HCT116 (cell line): ENCODE results near the gene HK1. TPM values are rescaled to one million over a fixed set of nuclear protein-coding genes. Genes with fewer than 3 reads are reported as not detected.

Experiments
- ATAC-seq: fragments of 200-7000 bp; cut with Tn5 transposase; 2 replicates; pipeline ENCODE4 v1.9.1; 2020; ENCODE audit warnings: mild to moderate bottlenecking, moderate library complexity
- BruUV-seq: library from RNA; stranded (reverse); fragments of 400-500 nt; replicated peaks from 2 replicates; lab custom pipeline; 2021; lab: Mats Ljungman, UMichigan
- CTCF ChIA-PET: fragments of 300-600 bp; sonication (Branson Sonifier 250); formaldehyde crosslinking; loops from one replicate; lab custom pipeline; 2021; ENCODE audit warnings: antibody characterized with exemption; lab: Charles Lee
- POLR2A ChIA-PET: fragments of 300-600, 350-600 bp; sonication (Branson Sonifier 250); formaldehyde crosslinking; loops from one replicate; lab custom pipeline; 2021; ENCODE audit warnings: antibody characterized with exemption; lab: Charles Lee
- RAD21 ChIA-PET, 2 experiments: fragments of 300-600 bp; sonication (Branson Sonifier 250); formaldehyde crosslinking; loops; one replicate each; lab custom pipeline; 2023; ENCODE audit warnings: low total read pairs in 2 of 2; ENCODE audit not compliant: uncharacterized antibody in 2 of 2, unreplicated experiment in 2 of 2, low non-redundant PET in 1 of 2; lab: Charles Lee
- DNase-seq: peaks from one replicate; pipeline ENCODE4 v3.0.0-alpha.2; 2010; ENCODE audit warnings: low read depth, low spot score
- H2AFZ ChIP-seq: fragments of 200-600 bp; shearing (Covaris generic), sonication (generic); 2 replicates; pipeline ENCODE4 v1.6.1; 2017; ENCODE audit warnings: low read depth, mixed run types, mixed read lengths, antibody characterized with exemption, low read length; ENCODE audit not compliant: poor library complexity, severe bottlenecking
- H3K27ac ChIP-seq: 2 replicates; pipeline ENCODE4 v1.5.1; 2012; ENCODE audit warnings: low read depth, low read length
- H3K27me3 ChIP-seq: fragments of 200-600 bp; sonication (generic); 2 replicates; pipeline ENCODE4 v1.6.1; 2016; ENCODE audit warnings: mixed run types, low read length, mixed read lengths; ENCODE audit not compliant: insufficient read depth
- H3K36me3 ChIP-seq, 2 experiments: fragments of 200-500 bp in 1 of 2; fragments of 200-600 bp in 1 of 2; sonication (Bioruptor generic) in 1 of 2; sonication (generic) in 1 of 2; 2 replicates each; pipeline versions ENCODE4 v1.5.1 to v1.6.1; 2014 to 2016; ENCODE audit warnings: low read length in 2 of 2, inconsistent platforms in 1 of 2, mixed read lengths in 1 of 2, mixed run types in 1 of 2; ENCODE audit not compliant: insufficient read depth in 2 of 2, control insufficient read depth in 1 of 2
- H3K4me1 ChIP-seq, 2 experiments: fragments of 200-600 bp in 1 of 2; sonication (generic) in 1 of 2; 2 replicates each; pipeline versions ENCODE4 v1.5.1 to v1.6.1; 2012 to 2017; ENCODE audit warnings: low read length in 2 of 2, inconsistent platforms in 1 of 2, mild to moderate bottlenecking in 1 of 2, mixed read lengths in 1 of 2, mixed run types in 1 of 2, moderate library complexity in 1 of 2; ENCODE audit not compliant: insufficient read depth in 2 of 2, control insufficient read depth in 1 of 2
- H3K4me2 ChIP-seq: fragments of 200-600 bp; sonication (generic); 2 replicates; pipeline ENCODE4 v1.6.1; 2017; ENCODE audit warnings: mixed run types, low read length, mixed read lengths
- H3K4me3 ChIP-seq, 2 experiments: fragments of 200-600 bp in 1 of 2; sonication (generic) in 1 of 2; replicated peaks in 1 of 2; 2 replicates each; pipeline ENCODE4 v1.5.1; 2011 to 2016; ENCODE audit warnings: low read length in 2 of 2, control low read depth in 1 of 2, low read depth in 1 of 2, mild to moderate bottlenecking in 1 of 2, mixed read lengths in 1 of 2, mixed run types in 1 of 2
- H3K79me2 ChIP-seq: fragments of 200-600 bp; sonication (generic); 2 replicates; pipeline ENCODE4 v1.6.1; 2017; ENCODE audit warnings: mild to moderate bottlenecking, mixed run types, low read length, moderate library complexity, mixed read lengths; ENCODE audit not compliant: insufficient read depth
- H3K9ac ChIP-seq: fragments of 200-600 bp; sonication (generic); 2 replicates; pipeline ENCODE4 v1.6.1; 2016; ENCODE audit warnings: low read length, mixed read lengths
- H3K9me2 ChIP-seq: fragments of 200-600 bp; sonication (generic), shearing (Covaris generic); 2 replicates; pipeline ENCODE4 v1.6.1; 2017; ENCODE audit warnings: mixed run types, mild to moderate bottlenecking, moderate library complexity; ENCODE audit not compliant: insufficient read depth
- H3K9me3 ChIP-seq, 2 experiments: fragments of 200-500 bp in 1 of 2; fragments of 200-600 bp in 1 of 2; sonication (Bioruptor generic) in 1 of 2; sonication (generic) in 1 of 2; 2 replicates each; pipeline ENCODE4 v1.6.1; 2014 to 2017; ENCODE audit warnings: low read length in 2 of 2, mixed read lengths in 2 of 2, inconsistent platforms in 1 of 2, low read depth in 1 of 2, mild to moderate bottlenecking in 1 of 2, mixed run types in 1 of 2, moderate library complexity in 1 of 2; ENCODE audit not compliant: control insufficient read depth in 1 of 2, insufficient read depth in 1 of 2
- H4K20me1 ChIP-seq: fragments of 200-600 bp; sonication (generic), shearing (Covaris generic); 2 replicates; pipeline ENCODE4 v1.6.1; 2017; ENCODE audit warnings: mixed run types, mild to moderate bottlenecking, moderate library complexity; ENCODE audit not compliant: insufficient read depth
- CEBPB ChIP-seq: IDR thresholded peaks from 2 replicates; pipeline ENCODE4 v1.6.1; 2012; ENCODE audit warnings: low read depth
- EGR1 ChIP-seq: IDR thresholded peaks from 2 replicates; pipeline ENCODE4 v1.6.1; 2012; ENCODE audit warnings: low read depth
- EZH2 ChIP-seq: fragments of 200-600 bp; sonication (generic); IDR thresholded peaks from 2 replicates; pipeline ENCODE4 v1.6.1; 2017; ENCODE audit warnings: antibody characterized with exemption, mixed run types
- FOSL1 ChIP-seq: IDR thresholded peaks from 2 replicates; pipeline ENCODE4 v1.6.1; 2012; ENCODE audit warnings: low read depth
- JUND ChIP-seq: IDR thresholded peaks from 2 replicates; pipeline ENCODE4 v1.6.1; 2012
- POLR2A ChIP-seq: IDR thresholded peaks from 2 replicates; pipeline ENCODE4 v1.7.0; 2011; ENCODE audit warnings: borderline replicate concordance; ENCODE audit not compliant: insufficient read depth, insufficient read length; ENCODE audit errors: extremely low read depth
- POLR2AphosphoS5 ChIP-seq: IDR thresholded peaks from 2 replicates; pipeline ENCODE4 v1.6.1; 2011; ENCODE audit warnings: mild to moderate bottlenecking, low read depth, low read length, moderate library complexity
- RAD21 ChIP-seq: IDR thresholded peaks from 2 replicates; pipeline ENCODE4 v1.6.1; 2012; ENCODE audit warnings: low read depth, mild to moderate bottlenecking
- SP1 ChIP-seq: IDR thresholded peaks from 2 replicates; pipeline ENCODE4 v1.6.1; 2012; ENCODE audit warnings: low read depth
- TCF7L2 ChIP-seq: IDR thresholded peaks from 2 replicates; pipeline ENCODE4 v1.7.0; 2011; ENCODE audit warnings: borderline replicate concordance, inconsistent platforms; ENCODE audit not compliant: insufficient read depth, insufficient read length; ENCODE audit errors: extremely low read depth
- YY1 ChIP-seq: IDR thresholded peaks from 2 replicates; pipeline ENCODE4 v1.6.1; 2011; ENCODE audit warnings: low read length, low read depth, moderate library complexity, mild to moderate bottlenecking; ENCODE audit not compliant: insufficient replicate concordance; ENCODE audit errors: extremely low read depth
- ZFX ChIP-seq: fragments of 450-650 bp; IDR thresholded peaks from 2 replicates; pipeline ENCODE4 v1.6.1; 2017
- ZNF274 ChIP-seq: fragments of 200-500 bp; sonication (Bioruptor generic); IDR thresholded peaks from 2 replicates; pipeline ENCODE4 v1.6.1; 2014; ENCODE audit warnings: mild to moderate bottlenecking, low read depth, low read length, inconsistent platforms
- intact Hi-C: fragments of 100-400 bp; cut with micrococcal nuclease; formaldehyde crosslinking; loops from 2 replicates; pipeline ENCODE4 v1.10.0; 2022
- total RNA-seq: library from RNA; stranded (reverse); gene quantifications from one replicate; pipeline ENCODE4 v1.2.1, GENCODE V29; 2021; ENCODE audit not compliant: unreplicated experiment
- TF ChIP-seq, protein P1 (sequence below): IDR thresholded peaks from 2 replicates; pipeline ENCODE4 v1.6.1; 2012; ENCODE audit warnings: low read depth
- TF ChIP-seq, protein P2 (sequence below): IDR thresholded peaks from 2 replicates; pipeline ENCODE4 v1.6.1; 2012

Gene HK1
- total RNA-seq, 1 experiment from 2014 or later, result 50.3 TPM

GRCh38 chr10:69374242-69374641 is 95.9 kb downstream of the HK1 start (continued):
- TF ChIP-seq, protein P1, sequence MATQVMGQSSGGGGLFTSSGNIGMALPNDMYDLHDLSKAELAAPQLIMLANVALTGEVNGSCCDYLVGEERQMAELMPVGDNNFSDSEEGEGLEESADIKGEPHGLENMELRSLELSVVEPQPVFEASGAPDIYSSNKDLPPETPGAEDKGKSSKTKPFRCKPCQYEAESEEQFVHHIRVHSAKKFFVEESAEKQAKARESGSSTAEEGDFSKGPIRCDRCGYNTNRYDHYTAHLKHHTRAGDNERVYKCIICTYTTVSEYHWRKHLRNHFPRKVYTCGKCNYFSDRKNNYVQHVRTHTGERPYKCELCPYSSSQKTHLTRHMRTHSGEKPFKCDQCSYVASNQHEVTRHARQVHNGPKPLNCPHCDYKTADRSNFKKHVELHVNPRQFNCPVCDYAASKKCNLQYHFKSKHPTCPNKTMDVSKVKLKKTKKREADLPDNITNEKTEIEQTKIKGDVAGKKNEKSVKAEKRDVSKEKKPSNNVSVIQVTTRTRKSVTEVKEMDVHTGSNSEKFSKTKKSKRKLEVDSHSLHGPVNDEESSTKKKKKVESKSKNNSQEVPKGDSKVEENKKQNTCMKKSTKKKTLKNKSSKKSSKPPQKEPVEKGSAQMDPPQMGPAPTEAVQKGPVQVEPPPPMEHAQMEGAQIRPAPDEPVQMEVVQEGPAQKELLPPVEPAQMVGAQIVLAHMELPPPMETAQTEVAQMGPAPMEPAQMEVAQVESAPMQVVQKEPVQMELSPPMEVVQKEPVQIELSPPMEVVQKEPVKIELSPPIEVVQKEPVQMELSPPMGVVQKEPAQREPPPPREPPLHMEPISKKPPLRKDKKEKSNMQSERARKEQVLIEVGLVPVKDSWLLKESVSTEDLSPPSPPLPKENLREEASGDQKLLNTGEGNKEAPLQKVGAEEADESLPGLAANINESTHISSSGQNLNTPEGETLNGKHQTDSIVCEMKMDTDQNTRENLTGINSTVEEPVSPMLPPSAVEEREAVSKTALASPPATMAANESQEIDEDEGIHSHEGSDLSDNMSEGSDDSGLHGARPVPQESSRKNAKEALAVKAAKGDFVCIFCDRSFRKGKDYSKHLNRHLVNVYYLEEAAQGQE, result no peak
- TF ChIP-seq POLR2A, result no peak
- no peak for TF ChIP-seq YY1
- TF ChIP-seq, protein P2, sequence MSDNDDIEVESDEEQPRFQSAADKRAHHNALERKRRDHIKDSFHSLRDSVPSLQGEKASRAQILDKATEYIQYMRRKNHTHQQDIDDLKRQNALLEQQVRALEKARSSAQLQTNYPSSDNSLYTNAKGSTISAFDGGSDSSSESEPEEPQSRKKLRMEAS, result no peak
- no peak for TF ChIP-seq JUND
- no peak for TF ChIP-seq TCF7L2
- TF ChIP-seq RAD21, result no peak
- no peak for TF ChIP-seq EGR1
- no peak for TF ChIP-seq SP1

GRCh38 chr10:69374931-69375306 is 96.6 kb downstream of the HK1 start:
- Histone ChIP-seq H3K9me3 (no peaks in the 10 kb centered on the region), H2AFZ (no peak overlapping the region), H3K27me3 (no peaks in the 10 kb centered on the region), H3K4me3 (no peak overlapping the region), H3K4me1 (peaks cover 0 to 7% of the 10 kb centered on the region in 2 experiments; a peak in 1 of 4 replicates), H3K9me2 (no peaks in the 10 kb centered on the region), H3K79me2 (no peaks in the 10 kb centered on the region), H4K20me1 (no peaks in the 10 kb centered on the region), H3K9ac (no peak overlapping the region), H3K4me2 (no peak overlapping the region), H3K36me3 (peaks cover 4 to 21% of the 10 kb centered on the region in 2 experiments), H3K27ac (no peak overlapping the region)
- TF ChIP-seq EGR1 (no peak), EZH2 (no peak), RAD21 (no peak), POLR2AphosphoS5 (no peak), POLR2A (no peak), CEBPB (no peak), ZNF274 (no peak), ZFX (no peak), JUND (no peak), FOSL1 (no peak)
- RAD21 ChIA-PET, result no interaction called here
- CTCF ChIA-PET, result no interaction called here
- intact Hi-C loops, result no loop called here
- BruUV-seq, result no TSS peak
- no peak for ATAC-seq
- POLR2A ChIA-PET, result no interaction called here
- no peak for DNase-seq
